Measurements from ENCODE around the gene PIM3. TPM values are rescaled to one million over a fixed set of nuclear protein-coding genes. Genes with fewer than 3 reads are reported as not detected.

Gene PIM3
- total and polyA plus RNA-seq, 4 donors, result 14.5 to 44.0 (median 28.1) TPM

DNA sequence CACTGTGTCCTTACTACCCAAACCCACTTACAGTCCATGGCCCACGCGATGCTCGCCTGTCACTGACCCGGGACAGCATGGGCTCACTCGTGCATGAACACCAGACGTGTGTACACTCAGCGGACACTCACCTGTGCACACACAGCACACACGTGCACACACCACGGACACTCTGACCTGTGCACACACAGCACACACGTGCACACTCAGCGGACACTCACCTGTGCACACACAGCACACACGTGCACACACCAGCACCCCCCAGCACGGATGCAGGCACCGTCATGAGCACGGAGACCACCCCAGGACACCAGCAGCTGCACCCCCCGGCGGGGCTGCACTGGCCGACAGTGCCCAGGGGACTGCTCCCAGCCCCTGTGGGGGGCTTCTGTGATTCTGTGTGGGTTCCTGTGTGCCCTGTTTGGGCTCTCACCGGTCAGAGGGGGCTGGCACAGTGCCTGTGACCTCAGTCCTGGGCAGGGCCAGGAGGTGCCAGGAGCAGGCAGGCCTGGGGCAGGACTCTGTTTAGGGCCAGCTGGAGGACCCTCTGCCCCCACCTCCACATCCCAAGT, 21.9 kb upstream of the PIM3 start:
- Histone ChIP-seq H3K9me3 (ENCODE audit: control insufficient read depth in 4 of 4, low read length in 3 of 4) (no peaks in the 10 kb centered on the region), H3K4me1 (ENCODE audit: control insufficient read depth in 4 of 4, insufficient read depth in 4 of 4, low read length in 3 of 4) (peaks cover 5 to 36% (median 28%) of the 10 kb centered on the region in 4 donors), H3K9ac (ENCODE audit: low read depth in 1 of 2, low read length in 2 of 2) (no peak overlapping the region), H3K36me3 (ENCODE audit: control insufficient read depth in 4 of 4, insufficient read depth in 3 of 4, low read depth in 1 of 4, low read length in 3 of 4) (no peaks in the 10 kb centered on the region), H3K4me3 (ENCODE audit: low read depth in 1 of 3, low read length in 3 of 3) (no peak overlapping the region), H3K27me3 (ENCODE audit: control insufficient read depth in 4 of 4, insufficient read depth in 4 of 4, low read length in 3 of 4) (no peaks in the 10 kb centered on the region), H3K27ac (ENCODE audit: low read depth in 1 of 2, low read length in 2 of 2) (peak overlapping the region in 1 of 2 donors; percentile 74)
- DNase-seq (ENCODE audit: low spot score), result no peak
- TF ChIP-seq RAD21 (IDR thresholded peaks at IDR 0.05) (no peak), JUND (IDR thresholded peaks at IDR 0.05) (no peak), FOXA1 (IDR thresholded peaks at IDR 0.05) (no peak), YY1 (IDR thresholded peaks at IDR 0.05) (no peak), EGR1 (IDR thresholded peaks at IDR 0.05; ENCODE audit: low read depth in 2 of 2) (no peak), HNF4A (conservative IDR thresholded peaks at IDR 0.05) (no peak), NR2F2 (IDR thresholded peaks at IDR 0.05) (no peak), RXRA (IDR thresholded peaks at IDR 0.05) (no peak), GABPA (IDR thresholded peaks at IDR 0.05 in 1 of 2, conservative IDR thresholded peaks at IDR 0.05 in 1 of 2) (no peak)
- TF ChIP-seq, protein P1, sequence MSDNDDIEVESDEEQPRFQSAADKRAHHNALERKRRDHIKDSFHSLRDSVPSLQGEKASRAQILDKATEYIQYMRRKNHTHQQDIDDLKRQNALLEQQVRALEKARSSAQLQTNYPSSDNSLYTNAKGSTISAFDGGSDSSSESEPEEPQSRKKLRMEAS (IDR thresholded peaks at IDR 0.05), result no peak
- TF ChIP-seq, protein P2, sequence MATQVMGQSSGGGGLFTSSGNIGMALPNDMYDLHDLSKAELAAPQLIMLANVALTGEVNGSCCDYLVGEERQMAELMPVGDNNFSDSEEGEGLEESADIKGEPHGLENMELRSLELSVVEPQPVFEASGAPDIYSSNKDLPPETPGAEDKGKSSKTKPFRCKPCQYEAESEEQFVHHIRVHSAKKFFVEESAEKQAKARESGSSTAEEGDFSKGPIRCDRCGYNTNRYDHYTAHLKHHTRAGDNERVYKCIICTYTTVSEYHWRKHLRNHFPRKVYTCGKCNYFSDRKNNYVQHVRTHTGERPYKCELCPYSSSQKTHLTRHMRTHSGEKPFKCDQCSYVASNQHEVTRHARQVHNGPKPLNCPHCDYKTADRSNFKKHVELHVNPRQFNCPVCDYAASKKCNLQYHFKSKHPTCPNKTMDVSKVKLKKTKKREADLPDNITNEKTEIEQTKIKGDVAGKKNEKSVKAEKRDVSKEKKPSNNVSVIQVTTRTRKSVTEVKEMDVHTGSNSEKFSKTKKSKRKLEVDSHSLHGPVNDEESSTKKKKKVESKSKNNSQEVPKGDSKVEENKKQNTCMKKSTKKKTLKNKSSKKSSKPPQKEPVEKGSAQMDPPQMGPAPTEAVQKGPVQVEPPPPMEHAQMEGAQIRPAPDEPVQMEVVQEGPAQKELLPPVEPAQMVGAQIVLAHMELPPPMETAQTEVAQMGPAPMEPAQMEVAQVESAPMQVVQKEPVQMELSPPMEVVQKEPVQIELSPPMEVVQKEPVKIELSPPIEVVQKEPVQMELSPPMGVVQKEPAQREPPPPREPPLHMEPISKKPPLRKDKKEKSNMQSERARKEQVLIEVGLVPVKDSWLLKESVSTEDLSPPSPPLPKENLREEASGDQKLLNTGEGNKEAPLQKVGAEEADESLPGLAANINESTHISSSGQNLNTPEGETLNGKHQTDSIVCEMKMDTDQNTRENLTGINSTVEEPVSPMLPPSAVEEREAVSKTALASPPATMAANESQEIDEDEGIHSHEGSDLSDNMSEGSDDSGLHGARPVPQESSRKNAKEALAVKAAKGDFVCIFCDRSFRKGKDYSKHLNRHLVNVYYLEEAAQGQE (IDR thresholded peaks at IDR 0.05), result no peak
- TF ChIP-seq, protein P3, sequence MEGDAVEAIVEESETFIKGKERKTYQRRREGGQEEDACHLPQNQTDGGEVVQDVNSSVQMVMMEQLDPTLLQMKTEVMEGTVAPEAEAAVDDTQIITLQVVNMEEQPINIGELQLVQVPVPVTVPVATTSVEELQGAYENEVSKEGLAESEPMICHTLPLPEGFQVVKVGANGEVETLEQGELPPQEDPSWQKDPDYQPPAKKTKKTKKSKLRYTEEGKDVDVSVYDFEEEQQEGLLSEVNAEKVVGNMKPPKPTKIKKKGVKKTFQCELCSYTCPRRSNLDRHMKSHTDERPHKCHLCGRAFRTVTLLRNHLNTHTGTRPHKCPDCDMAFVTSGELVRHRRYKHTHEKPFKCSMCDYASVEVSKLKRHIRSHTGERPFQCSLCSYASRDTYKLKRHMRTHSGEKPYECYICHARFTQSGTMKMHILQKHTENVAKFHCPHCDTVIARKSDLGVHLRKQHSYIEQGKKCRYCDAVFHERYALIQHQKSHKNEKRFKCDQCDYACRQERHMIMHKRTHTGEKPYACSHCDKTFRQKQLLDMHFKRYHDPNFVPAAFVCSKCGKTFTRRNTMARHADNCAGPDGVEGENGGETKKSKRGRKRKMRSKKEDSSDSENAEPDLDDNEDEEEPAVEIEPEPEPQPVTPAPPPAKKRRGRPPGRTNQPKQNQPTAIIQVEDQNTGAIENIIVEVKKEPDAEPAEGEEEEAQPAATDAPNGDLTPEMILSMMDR (IDR thresholded peaks at IDR 0.05; ENCODE audit: low read depth, low read length, missing input control), result no peak
- WGBS, result 67% methylated on average over 19 of the region's 19 CpGs

DNA sequence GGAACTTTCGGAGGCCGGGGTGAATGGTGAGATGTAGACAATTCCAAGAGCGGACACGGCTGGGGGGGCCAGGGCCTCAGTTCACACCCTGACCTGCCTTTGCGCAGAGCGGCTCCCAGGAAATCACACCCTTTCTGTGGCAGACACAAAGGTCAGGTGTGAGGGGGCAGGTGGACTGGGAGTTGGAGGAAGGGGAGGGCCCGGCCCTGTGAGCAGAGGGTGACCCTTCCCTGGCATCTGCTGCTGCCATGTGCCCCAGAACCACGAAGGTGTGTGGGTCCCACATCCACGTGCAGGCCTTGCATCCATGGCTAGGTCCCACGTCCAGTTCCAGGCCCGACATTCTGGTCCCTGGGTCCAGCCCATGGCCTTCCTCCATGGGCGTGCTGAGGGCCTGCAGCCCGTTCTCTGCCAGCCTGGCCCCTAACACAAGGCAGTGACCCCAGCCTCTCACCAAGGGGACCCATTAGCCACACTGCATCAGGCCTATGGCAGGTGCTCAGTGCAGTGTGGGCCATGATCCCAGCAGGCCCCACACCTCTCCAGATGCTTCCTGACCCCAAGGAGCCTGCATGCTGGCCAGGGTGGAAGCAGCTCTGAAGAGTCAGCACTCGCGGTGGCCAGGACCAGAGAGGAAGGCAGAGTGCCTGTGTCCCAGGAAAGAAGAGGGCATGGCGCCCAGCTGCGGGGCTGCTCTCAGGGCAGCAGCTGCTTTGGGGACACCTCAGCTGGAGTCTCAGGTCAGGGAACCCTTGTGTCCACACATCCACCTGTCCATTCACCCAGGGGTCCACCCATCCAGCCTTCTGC, 18.9 kb upstream of the PIM3 start:
- DNase-seq (ENCODE audit: low spot score), result no peak
- no peaks in the 10 kb centered on the region for H3K27me3 ChIP-seq (ENCODE audit: control insufficient read depth in 4 of 4, insufficient read depth in 4 of 4, low read length in 3 of 4)
- peaks cover 2 to 30% (median 20%) of the 10 kb centered on the region in 4 donors for H3K4me1 ChIP-seq (ENCODE audit: control insufficient read depth in 4 of 4, insufficient read depth in 4 of 4, low read length in 3 of 4)
- H3K9me3 ChIP-seq (ENCODE audit: control insufficient read depth in 4 of 4, low read length in 3 of 4), result no peaks in the 10 kb centered on the region
- TF ChIP-seq NR2F2 (IDR thresholded peaks at IDR 0.05), result no peak
- TF ChIP-seq SP1 (IDR thresholded peaks at IDR 0.05), result no peak
- no peak for TF ChIP-seq JUND (IDR thresholded peaks at IDR 0.05)
- TF ChIP-seq FOXA1 (IDR thresholded peaks at IDR 0.05), result no peak
- no peak for TF ChIP-seq TAF1 (conservative IDR thresholded peaks at IDR 0.05)
- H3K27ac ChIP-seq (ENCODE audit: low read depth in 1 of 2, low read length in 2 of 2), result no peak overlapping the region
- no peaks in the 10 kb centered on the region for H3K36me3 ChIP-seq (ENCODE audit: control insufficient read depth in 4 of 4, insufficient read depth in 3 of 4, low read depth in 1 of 4, low read length in 3 of 4)
- WGBS, result 93% methylated on average over 17 of the region's 17 CpGs
- H3K4me3 ChIP-seq (ENCODE audit: low read depth in 1 of 3, low read length in 3 of 3), result no peak overlapping the region
- H3K9ac ChIP-seq (ENCODE audit: low read depth in 1 of 2, low read length in 2 of 2), result no peak overlapping the region
